PFSK-1 (cell line): ENCODE data around the gene ITPKB.

Experiments
- FOXP2 ChIP-seq: optimal IDR thresholded peaks from 2 replicates; pipeline ENCODE3; 2011; ENCODE audit warnings: borderline replicate concordance, control low read depth, inconsistent platforms; ENCODE audit not compliant: insufficient read depth; ENCODE audit errors: extremely low read length, extremely low read depth
- POLR2AphosphoS5 ChIP-seq: IDR thresholded peaks from 2 replicates; pipeline ENCODE4 v1.6.1; 2012; ENCODE audit warnings: low read depth, mild to moderate bottlenecking, control low read depth, low read length, moderate library complexity
- REST ChIP-seq, 2 experiments: IDR thresholded peaks; 2 replicates each; pipeline versions ENCODE4 v1.6.1 to v1.8.0; 2011 to 2012; ENCODE audit warnings: low read depth in 2 of 2, low read length in 2 of 2, control low read depth in 1 of 2, inconsistent platforms in 1 of 2, mild to moderate bottlenecking in 1 of 2, moderate library complexity in 1 of 2; ENCODE audit not compliant: insufficient read depth in 1 of 2
- SIN3A ChIP-seq: IDR thresholded peaks from 2 replicates; pipeline ENCODE4 v1.6.1; 2012; ENCODE audit warnings: mild to moderate bottlenecking, low read length, moderate library complexity, borderline replicate concordance; ENCODE audit not compliant: insufficient read depth
- TAF1 ChIP-seq: IDR thresholded peaks from 2 replicates; pipeline ENCODE4 v1.6.1; 2012; ENCODE audit warnings: low read length, control low read depth, borderline replicate concordance; ENCODE audit not compliant: insufficient read depth

Gene ITPKB

GRCh38 chr1:226749467-226749866, 10.4 kb upstream of the ITPKB start:
- no peak for TF ChIP-seq POLR2AphosphoS5
- TF ChIP-seq FOXP2 = no peak
- TF ChIP-seq REST (IDR thresholded peaks at IDR 0.05; ENCODE audit: insufficient read depth in 1 of 2, low read depth in 2 of 2, low read length in 2 of 2) = no peak
- no peak for TF ChIP-seq SIN3A
- no peak for TF ChIP-seq TAF1

- TF ChIP-seq SIN3A = no peak
These were observed 9.2 kb upstream of the ITPKB start for GRCh38 chr1:226748306-226748705.

GRCh38 chr1:226743259-226743658, 4.2 kb upstream of the ITPKB start:
- TF ChIP-seq POLR2AphosphoS5 (no peak), REST (IDR thresholded peaks at IDR 0.05; ENCODE audit: insufficient read depth in 1 of 2, low read depth in 2 of 2, low read length in 2 of 2) (no peak), TAF1 (no peak), SIN3A (no peak), FOXP2 (no peak)

- TF ChIP-seq REST (IDR thresholded peaks at IDR 0.05; ENCODE audit: insufficient read depth in 1 of 2, low read depth in 2 of 2, low read length in 2 of 2) = no peak
- no peak for TF ChIP-seq POLR2AphosphoS5
- TF ChIP-seq FOXP2 = no peak
- no peak for TF ChIP-seq SIN3A
- TF ChIP-seq TAF1 = no peak
These were observed 1.9 kb upstream of the ITPKB start for GRCh38 chr1:226741009-226741408.

GRCh38 chr1:226739696-226740065, 599 bp upstream of the ITPKB start:
- TF ChIP-seq TAF1 (no peak), SIN3A (no peak), REST (IDR thresholded peaks at IDR 0.05; ENCODE audit: insufficient read depth in 1 of 2, low read depth in 2 of 2, low read length in 2 of 2) (no peak), POLR2AphosphoS5 (no peak), FOXP2 (no peak)
